Activated naive CD4-positive, alpha-beta T cell treated with anti-CD3 and anti-CD28 coated beads for 36 hours (primary cell): ENCODE data around the gene RABAC1. TPM values are rescaled to one million over a fixed set of nuclear protein-coding genes. Genes with fewer than 3 reads are reported as not detected.

ENCODE experiments used
- CTCF ChIA-PET: fragments of 350-600 bp; sonication (Branson Sonifier 250); formaldehyde crosslinking; loops from one replicate; lab custom pipeline; 2021; ENCODE audit warnings: antibody characterized with exemption; lab: Charles Lee
- DNase-seq: peaks from one replicate; pipeline ENCODE4 v3.0.0-alpha.2; 2020
- H3K27ac Mint-ChIP-seq: one replicate; pipeline ENCODE4 v1.8.0; 2021; ENCODE audit warnings: mild to moderate bottlenecking, mixed read lengths
- H3K27me3 Mint-ChIP-seq: one replicate; pipeline ENCODE4 v1.8.0; 2021; ENCODE audit warnings: low read depth, mixed read lengths
- H3K36me3 Mint-ChIP-seq: one replicate; pipeline ENCODE4 v1.8.0; 2021; ENCODE audit warnings: low read depth, mixed read lengths
- H3K4me1 Mint-ChIP-seq: one replicate; pipeline ENCODE4 v1.8.0; 2021; ENCODE audit warnings: low read depth, mixed read lengths
- H3K4me3 Mint-ChIP-seq: one replicate; pipeline ENCODE4 v1.8.0; 2021; ENCODE audit warnings: mild to moderate bottlenecking, moderate library complexity, mixed read lengths
- H3K9me3 Mint-ChIP-seq: one replicate; pipeline ENCODE4 v1.8.0; 2021; ENCODE audit warnings: mixed read lengths
- intact Hi-C: fragments of 100-400 bp; cut with micrococcal nuclease; formaldehyde crosslinking; loops from one replicate; pipeline ENCODE4 v1.15.1; 2023
- total RNA-seq, 2 experiments: library from RNA; stranded (reverse); gene quantifications; one replicate each; pipeline ENCODE4 v1.2.3, GENCODE V29; 2021

Gene RABAC1
- total RNA-seq, 2 experiments from 2014 or later = 32.8 TPM

GRCh38 chr19:41908724-41909464, 50.2 kb downstream of the RABAC1 start:
- intact Hi-C loops = no loop called here
- peaks cover 16% of the 10 kb centered on the region for H3K27me3 Mint-ChIP-seq
- DNase-seq = no peak
- H3K27ac Mint-ChIP-seq = no peak overlapping the region
- H3K9me3 Mint-ChIP-seq = no peaks in the 10 kb centered on the region
- peaks cover 22% of the 10 kb centered on the region for H3K36me3 Mint-ChIP-seq
- CTCF ChIA-PET = interaction anchor here (0.5 kb wide), 1 partner anchor 156 kb away, joined by 3 read pairs; no protein-coding TSS in a partner anchor
- H3K4me3 Mint-ChIP-seq = no peak overlapping the region
- peaks cover 48% of the 10 kb centered on the region for H3K4me1 Mint-ChIP-seq

- H3K4me3 Mint-ChIP-seq = no peak overlapping the region
- no peaks in the 10 kb centered on the region for H3K9me3 Mint-ChIP-seq
- peaks cover 46% of the 10 kb centered on the region for H3K4me1 Mint-ChIP-seq
- DNase-seq = no peak
- peaks cover 24% of the 10 kb centered on the region for H3K36me3 Mint-ChIP-seq
- no peak overlapping the region for H3K27ac Mint-ChIP-seq
- intact Hi-C loops = no loop called here
- CTCF ChIA-PET = interaction anchor here (0.5 kb wide), 1 partner anchor 155 kb away, joined by 3 read pairs; no protein-coding TSS in a partner anchor
- peaks cover 11% of the 10 kb centered on the region for H3K27me3 Mint-ChIP-seq
These were observed 51.0 kb downstream of the RABAC1 start for GRCh38 chr19:41907994-41908615.

GRCh38 chr19:41906916-41907680, 52.0 kb downstream of the RABAC1 start:
- H3K4me1 Mint-ChIP-seq = peaks cover 41% of the 10 kb centered on the region
- CTCF ChIA-PET = no interaction called here

More at GRCh38 chr19:41906916-41907680, 52.0 kb downstream of the RABAC1 start:
- Mint-ChIP-seq H3K9me3 (no peaks in the 10 kb centered on the region), H3K4me3 (no peak overlapping the region), H3K36me3 (peaks cover 30% of the 10 kb centered on the region), H3K27me3 (peaks cover 6% of the 10 kb centered on the region), H3K27ac (peak overlapping the region; percentile 44)
- intact Hi-C loops = no loop called here
- no peak for DNase-seq

Other genes with a start within 250 kb of the RABAC1 start
- gene CEACAM6, start 203.8 kb downstream of the RABAC1 start, total RNA-seq = not detected
- not detected for gene CEACAM3, start 162.7 kb downstream of the RABAC1 start, total RNA-seq
- gene LYPD4, start 114.6 kb downstream of the RABAC1 start, total RNA-seq = not detected
- not detected for gene DMRTC2, start 114.3 kb downstream of the RABAC1 start, total RNA-seq
- 1,000 to 10,000 TPM; 4,092 to 4,109 TPM for gene RPS19, start 99.1 kb downstream of the RABAC1 start, total RNA-seq
- gene CD79A, start 82.0 kb downstream of the RABAC1 start, total RNA-seq = 1 to 10 TPM; 2.5 to 2.7 TPM
- 100 to 1,000 TPM; 246 to 260 TPM for gene ARHGEF1, start 76.1 kb downstream of the RABAC1 start, total RNA-seq
- 1 to 10 TPM in 1 of 2 experiments, under 1 TPM in 1; 0.99 to 1.3 TPM for gene ERFL, start 30.9 kb downstream of the RABAC1 start, total RNA-seq
- gene ATP1A3, start 34.9 kb upstream of the RABAC1 start, total RNA-seq = 1 to 10 TPM; 1.1 to 1.5 TPM
- 1 to 10 TPM; 1.9 to 2.2 TPM for gene GRIK5, start 110.9 kb upstream of the RABAC1 start, total RNA-seq
- gene ZNF574, start 116.8 kb upstream of the RABAC1 start, total RNA-seq = 1 to 10 TPM; 8.4 to 8.8 TPM
- gene POU2F2, start 173.1 kb upstream of the RABAC1 start, total RNA-seq = 10 to 100 TPM; 30.0 to 31.9 TPM